Brain microvascular endothelial cell (primary cell): ENCODE results near the gene PIK3R2.

Experiments
- DNase-seq: peaks from one replicate; pipeline ENCODE4 v3.0.0-alpha.2; 2020
- H3K27ac ChIP-seq: fragments of 250-450 bp; sonication (Bioruptor Pico); 2 replicates; pipeline ENCODE4 v1.5.1; 2020; ENCODE audit warnings: mild to moderate bottlenecking, moderate library complexity
- H3K27me3 ChIP-seq: fragments of 250-450 bp; sonication (Bioruptor Pico); replicated peaks from 2 replicates; pipeline ENCODE4 v1.5.1; 2020; ENCODE audit warnings: mild to moderate bottlenecking
- H3K36me3 ChIP-seq: fragments of 250-450 bp; sonication (Bioruptor Pico); replicated peaks from 2 replicates; pipeline ENCODE4 v1.5.1; 2020; ENCODE audit warnings: mild to moderate bottlenecking
- H3K4me3 ChIP-seq: 2 replicates; pipeline ENCODE4 v1.5.1; 2011; ENCODE audit warnings: low read depth, mild to moderate bottlenecking, control low read depth, low read length, moderate library complexity
- in situ Hi-C: cut with HindIII; loops from 2 replicates; pipeline ENCODE4 v1.10.0; 2017; ENCODE audit warnings: low sequenced_read_pairs, low pct_ligation_motif_present
- TF ChIP-seq, protein P1 (sequence below): IDR thresholded peaks from 2 replicates; pipeline ENCODE4 v1.5.1; 2011; ENCODE audit warnings: low read depth, mild to moderate bottlenecking, moderate library complexity, low read length, control low read depth, inconsistent platforms; ENCODE audit errors: missing control alignments

The PIK3R2 gene

DNA sequence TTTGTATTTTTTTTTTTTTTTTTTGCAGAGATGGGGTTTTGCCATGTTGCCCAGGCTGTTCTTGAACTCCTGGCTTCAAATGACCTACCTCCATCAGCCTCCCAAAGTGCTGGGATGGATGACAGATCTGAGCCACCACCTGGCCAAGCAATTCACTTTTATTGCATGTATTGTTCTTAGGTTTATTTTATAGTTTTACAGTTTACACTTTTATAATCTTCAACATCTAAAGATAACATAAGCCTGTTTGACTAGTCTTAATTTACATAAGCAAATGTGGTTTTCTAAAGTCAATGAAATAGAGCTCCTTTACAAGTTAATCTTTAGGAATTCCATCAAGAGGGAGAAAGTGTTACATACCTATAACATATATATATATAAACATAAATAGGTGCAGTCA, 30.6 kb downstream of the PIK3R2 start:
- H3K4me3 ChIP-seq: no peak overlapping the region
- no peaks in the 10 kb centered on the region for H3K36me3 ChIP-seq
- in situ Hi-C loops: no loop called here
- no peak for DNase-seq
- H3K27ac ChIP-seq: no peak overlapping the region
- H3K27me3 ChIP-seq: no peaks in the 10 kb centered on the region
- TF ChIP-seq, protein P1, sequence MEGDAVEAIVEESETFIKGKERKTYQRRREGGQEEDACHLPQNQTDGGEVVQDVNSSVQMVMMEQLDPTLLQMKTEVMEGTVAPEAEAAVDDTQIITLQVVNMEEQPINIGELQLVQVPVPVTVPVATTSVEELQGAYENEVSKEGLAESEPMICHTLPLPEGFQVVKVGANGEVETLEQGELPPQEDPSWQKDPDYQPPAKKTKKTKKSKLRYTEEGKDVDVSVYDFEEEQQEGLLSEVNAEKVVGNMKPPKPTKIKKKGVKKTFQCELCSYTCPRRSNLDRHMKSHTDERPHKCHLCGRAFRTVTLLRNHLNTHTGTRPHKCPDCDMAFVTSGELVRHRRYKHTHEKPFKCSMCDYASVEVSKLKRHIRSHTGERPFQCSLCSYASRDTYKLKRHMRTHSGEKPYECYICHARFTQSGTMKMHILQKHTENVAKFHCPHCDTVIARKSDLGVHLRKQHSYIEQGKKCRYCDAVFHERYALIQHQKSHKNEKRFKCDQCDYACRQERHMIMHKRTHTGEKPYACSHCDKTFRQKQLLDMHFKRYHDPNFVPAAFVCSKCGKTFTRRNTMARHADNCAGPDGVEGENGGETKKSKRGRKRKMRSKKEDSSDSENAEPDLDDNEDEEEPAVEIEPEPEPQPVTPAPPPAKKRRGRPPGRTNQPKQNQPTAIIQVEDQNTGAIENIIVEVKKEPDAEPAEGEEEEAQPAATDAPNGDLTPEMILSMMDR: no peak

DNA sequence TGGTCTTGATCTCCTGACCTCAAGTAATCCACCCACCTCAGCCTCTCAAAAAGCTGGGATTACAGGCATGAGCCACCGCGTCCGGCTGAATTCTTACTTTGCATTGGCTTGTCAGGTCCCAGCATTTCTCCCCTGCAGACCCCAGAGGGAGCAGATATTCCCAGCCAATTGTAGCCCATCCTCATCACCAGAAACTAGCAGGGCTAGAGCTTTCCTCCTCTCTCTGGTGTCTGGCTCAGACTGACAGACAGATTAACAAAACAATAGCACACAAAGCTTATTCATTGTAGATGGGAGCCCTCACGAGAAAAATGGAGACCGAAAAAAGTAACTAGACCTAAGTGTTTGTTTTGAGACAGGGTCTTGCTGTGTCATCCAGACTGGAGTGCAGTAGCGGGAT, 32.6 kb downstream of the PIK3R2 start:
- TF ChIP-seq, protein P1: no peak
- in situ Hi-C loops: no loop called here
- H3K27ac ChIP-seq: no peak overlapping the region
- no peak for DNase-seq
- no peak overlapping the region for H3K4me3 ChIP-seq
- H3K36me3 ChIP-seq: no peaks in the 10 kb centered on the region
- no peaks in the 10 kb centered on the region for H3K27me3 ChIP-seq

DNA sequence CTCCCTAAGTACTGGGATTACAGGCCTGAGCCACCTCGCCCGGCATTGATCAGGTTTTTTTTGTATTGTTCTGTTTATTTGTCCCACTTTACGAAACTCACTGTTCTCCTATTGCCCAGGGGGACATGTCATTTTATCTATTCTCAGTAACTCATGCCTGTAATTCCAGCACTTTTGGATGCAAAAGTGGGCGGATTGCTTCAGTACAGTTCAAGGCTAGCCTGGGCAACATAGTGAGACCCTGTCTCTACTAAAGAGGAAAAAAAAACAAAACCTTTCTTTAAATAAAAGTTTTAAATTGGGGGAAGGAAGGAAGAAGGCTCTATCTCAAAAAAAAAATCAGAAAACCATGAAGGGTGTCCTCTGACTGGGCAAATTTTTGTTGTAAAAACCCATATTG, 37.3 kb downstream of the PIK3R2 start:
- in situ Hi-C loops: no loop called here
- no peaks in the 10 kb centered on the region for H3K27me3 ChIP-seq
- no peak overlapping the region for H3K4me3 ChIP-seq
- DNase-seq: no peak
- H3K36me3 ChIP-seq: no peaks in the 10 kb centered on the region
- no peak overlapping the region for H3K27ac ChIP-seq
- TF ChIP-seq, protein P1: no peak

DNA sequence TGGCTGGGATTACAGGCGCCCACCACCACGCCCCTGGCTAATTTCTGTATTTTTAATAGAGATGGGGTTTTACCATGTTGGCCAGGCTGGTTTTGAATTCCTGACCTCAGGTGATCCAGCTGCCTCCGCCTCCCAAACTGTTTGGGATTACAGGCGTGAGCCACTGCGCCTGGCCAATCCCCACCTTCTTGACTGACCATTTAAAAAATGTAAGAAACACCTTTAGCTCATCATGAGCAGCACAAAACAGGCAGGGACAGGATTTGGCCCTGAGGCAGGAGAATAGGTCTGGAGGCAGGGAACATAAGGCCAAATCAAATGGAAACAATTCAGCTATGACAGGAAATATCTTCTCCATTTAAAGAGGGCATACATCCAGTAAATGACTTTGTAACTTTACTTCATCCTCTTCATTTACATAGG, 38.7 kb downstream of the PIK3R2 start:
- TF ChIP-seq, protein P1: no peak
- Histone ChIP-seq H3K36me3 (peaks cover 7% of the 10 kb centered on the region), H3K27me3 (no peaks in the 10 kb centered on the region), H3K4me3 (peak overlapping the region; percentile 57), H3K27ac (peak overlapping the region; percentile 81)
- in situ Hi-C loops: no loop called here
- DNase-seq: no peak

DNA sequence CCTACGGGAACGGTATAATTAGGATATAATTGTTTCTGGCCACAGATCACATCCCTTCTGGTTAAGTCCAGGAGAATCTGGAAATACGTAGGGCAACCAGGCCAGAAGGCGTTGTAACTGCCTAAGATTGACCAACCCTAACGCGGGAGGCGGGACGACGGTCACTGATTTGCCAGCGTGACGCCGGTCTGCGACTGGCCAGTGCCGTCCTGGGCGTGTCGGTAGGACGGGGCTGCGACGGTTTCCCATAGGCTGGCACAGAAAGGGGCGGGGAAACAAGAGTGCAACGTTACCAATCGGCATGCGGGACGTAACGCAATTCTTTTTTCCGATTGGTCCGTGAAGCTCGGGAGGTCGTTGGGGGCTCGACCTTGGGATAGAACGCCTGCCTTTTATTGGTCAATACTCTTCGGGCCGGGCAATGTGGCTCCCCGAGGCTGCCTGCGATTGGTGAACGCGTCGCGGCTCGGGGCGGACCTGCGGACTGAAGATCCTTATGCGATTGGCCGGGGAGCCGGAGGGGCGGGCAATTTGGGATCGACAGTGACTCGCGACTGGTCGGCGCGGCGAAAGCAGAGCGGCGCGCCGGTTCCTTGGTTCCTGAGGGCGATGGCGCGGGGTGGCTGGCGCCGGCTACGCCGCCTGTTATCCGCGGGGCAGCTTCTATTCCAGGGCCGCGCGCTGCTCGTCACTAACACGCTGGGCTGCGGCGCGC, 39.9 kb downstream of the PIK3R2 start, which contains the start of gene MPV17L2:
Gene MPV17L2, plus strand, starts transcription at position 546 of the 715 bp plus-strand sequence. Its CDS starts 64 bp downstream, at position 610.
- Histone ChIP-seq H3K27ac (peak within 1 kb of the TSS; percentile 81), H3K36me3 (peaks cover 7% of the 10 kb centered on the region), H3K27me3 (no peaks in the 10 kb centered on the region), H3K4me3 (peak within 1 kb of the TSS; percentile 85)
- DNase-seq: peak; percentile 100
- TF ChIP-seq, protein P1: no peak
- in situ Hi-C loops: no loop called here
